ENCODE results near the gene ZNF366.

The ZNF366 gene, protein sequence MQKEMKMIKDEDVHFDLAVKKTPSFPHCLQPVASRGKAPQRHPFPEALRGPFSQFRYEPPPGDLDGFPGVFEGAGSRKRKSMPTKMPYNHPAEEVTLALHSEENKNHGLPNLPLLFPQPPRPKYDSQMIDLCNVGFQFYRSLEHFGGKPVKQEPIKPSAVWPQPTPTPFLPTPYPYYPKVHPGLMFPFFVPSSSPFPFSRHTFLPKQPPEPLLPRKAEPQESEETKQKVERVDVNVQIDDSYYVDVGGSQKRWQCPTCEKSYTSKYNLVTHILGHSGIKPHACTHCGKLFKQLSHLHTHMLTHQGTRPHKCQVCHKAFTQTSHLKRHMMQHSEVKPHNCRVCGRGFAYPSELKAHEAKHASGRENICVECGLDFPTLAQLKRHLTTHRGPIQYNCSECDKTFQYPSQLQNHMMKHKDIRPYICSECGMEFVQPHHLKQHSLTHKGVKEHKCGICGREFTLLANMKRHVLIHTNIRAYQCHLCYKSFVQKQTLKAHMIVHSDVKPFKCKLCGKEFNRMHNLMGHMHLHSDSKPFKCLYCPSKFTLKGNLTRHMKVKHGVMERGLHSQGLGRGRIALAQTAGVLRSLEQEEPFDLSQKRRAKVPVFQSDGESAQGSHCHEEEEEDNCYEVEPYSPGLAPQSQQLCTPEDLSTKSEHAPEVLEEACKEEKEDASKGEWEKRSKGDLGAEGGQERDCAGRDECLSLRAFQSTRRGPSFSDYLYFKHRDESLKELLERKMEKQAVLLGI
- total RNA-seq: 0 to 0.24 reads per million in 2 donors

DNA sequence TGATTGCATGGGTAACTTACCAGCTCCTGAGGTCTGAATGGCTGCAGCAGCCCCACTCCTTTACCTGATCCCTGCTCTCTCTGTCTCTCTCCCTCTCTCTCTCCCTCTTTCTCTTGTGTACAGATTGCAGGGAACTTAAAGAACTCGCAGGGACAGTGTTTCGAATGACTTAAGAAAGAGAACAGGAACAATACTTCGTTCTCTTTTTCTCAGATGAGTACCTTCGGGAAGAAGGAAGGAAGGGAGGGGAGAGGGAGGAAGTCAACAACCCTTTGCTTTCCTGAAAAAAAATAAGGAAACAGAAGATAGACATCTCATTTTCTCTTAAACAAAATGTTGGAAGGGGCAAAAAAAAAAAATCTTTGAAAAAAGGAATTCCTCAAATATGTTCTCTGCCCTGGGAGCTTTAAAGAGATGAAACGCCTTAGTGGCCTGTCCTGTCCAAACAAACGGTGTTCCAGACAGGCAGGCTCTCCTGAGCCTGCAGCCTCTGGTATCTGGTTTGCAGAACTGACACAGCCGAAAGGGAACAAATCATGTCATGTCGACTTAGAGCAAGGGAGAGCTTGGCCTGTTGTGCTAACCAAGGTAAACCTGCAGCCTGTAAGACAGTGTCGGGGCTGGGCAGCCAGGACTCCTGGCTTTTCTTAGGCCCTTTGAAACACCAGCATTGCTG, at the start of gene ZNF366:
TSS of gene ZNF366 (minus strand) at position 180 of the 676 bp plus-strand sequence. CDS start 45,914 bp downstream, outside the sequence.
- no peak for DNase-seq

DNA sequence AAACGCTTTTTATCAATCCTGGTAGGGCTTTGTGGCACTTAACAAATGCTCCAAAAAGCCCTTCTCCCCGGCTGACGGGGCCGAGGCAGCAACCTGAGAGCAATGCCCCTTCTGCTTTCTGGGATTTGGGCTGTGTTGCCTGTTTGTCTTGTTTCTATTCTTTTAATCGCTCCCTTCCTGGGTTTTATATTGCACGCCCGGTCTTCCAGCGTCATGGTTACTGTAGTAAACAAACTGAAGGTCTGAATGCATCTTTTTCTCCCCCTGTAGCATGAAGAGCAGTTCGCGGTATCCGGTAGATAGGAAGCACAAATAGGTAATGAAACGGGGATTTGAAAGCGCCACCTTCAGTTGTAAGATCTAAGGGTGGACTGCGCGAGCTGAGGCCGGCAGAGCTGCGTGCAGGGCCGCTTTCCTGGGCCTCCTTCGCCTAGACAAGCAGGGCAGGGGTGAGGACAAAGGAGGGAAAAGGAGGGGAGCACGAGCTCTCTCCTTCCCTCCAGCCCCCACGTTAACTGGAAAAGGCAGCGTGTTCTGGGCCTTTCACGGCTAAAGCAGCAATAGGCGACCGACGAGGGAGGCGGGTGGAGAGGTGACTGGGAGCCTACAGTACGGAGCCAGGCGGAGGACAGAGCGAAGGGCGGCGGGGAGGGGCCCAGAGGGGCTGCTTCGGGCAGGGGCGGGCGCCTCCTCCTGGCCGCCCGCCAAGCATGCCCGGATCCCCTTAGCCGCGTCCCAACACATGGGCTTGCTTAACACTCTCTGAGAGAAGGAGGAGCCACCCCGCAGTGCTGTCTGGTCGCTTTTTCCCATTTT, 49.3 kb upstream of the ZNF366 start:
- no peak for DNase-seq

DNA sequence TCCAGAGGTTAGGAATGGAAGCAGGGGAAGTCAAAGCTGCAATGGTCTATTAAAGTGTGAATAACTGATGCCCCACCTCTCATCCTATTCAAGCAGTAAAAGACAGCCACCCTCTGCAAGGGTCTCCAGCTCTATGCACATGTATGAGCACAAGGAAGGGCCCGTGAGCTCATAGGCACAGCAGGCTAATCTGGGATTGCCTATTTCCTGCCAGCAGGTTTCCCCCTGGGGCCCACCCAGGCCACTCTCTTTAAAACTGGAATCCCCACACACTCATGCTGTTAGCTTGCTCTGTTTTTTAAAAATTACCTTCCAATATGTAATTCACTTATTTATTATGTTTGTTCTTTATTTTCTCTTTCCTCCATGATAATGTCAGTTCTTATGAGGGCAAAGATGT, 48.7 kb upstream of the ZNF366 start:
- no peak for DNase-seq

DNA sequence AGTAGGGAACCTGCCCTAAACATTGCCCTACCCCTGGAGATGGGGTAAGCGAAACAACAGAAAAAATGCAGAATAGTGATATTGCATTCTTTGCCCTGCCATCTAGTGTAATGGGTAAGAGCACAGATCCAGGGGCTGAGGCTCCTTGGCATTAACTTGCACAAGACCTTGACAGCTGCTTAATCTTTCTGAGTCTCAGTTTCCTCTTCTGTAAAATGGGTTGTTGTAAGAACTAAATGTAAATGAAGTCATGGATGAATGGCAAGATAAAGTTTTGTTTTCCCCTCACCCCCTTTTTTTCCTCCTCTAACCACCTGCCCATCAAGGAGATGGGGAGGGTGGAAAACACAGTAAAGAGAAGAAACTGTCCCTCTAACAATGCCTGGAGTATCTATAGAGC, 47.7 kb upstream of the ZNF366 start:
- no peak for DNase-seq

DNA sequence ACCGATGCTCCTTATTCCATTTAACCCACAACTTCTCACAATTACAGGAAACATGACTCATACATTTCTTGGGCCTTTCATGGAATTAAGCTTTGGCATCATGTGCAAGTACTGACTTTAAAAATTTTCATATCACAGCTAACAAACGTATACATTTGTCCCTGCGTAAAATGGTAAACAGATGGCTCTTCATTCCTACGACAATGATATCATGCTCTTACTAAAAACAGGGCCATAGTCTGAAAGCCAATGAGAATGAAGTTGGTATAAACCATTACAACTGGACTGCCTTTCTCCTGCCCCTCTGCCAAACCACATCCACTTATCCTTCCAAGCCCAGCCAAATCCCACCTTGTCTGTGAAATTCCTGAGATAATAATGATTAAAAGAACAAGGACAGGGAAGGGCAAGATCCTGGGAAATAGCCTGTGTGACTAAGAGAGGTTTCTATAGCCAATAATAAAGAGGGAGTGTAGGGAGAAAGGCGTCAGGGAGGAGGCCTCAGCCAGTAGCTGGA, 44.9 kb upstream of the ZNF366 start:
- no peak for DNase-seq

DNA sequence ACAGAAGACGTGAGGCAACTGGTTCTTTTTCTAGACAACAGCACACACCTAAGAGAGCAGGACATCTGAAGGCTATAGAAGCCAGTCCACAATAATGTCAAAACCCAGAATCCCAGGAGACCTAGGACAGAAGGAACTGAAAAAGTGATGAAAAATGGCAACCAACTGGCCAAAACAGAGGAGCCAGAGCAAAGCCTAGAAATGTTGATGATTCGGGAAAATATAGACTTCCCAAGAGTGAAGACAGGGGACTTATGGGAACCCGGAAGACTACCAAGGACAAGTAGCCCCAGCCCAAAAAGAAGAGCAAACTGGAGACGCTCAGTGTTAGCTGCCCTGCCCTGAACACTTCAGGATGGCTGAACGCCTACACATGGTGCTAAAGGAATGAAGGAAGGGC, 43.4 kb upstream of the ZNF366 start:
- no peak for DNase-seq

DNA sequence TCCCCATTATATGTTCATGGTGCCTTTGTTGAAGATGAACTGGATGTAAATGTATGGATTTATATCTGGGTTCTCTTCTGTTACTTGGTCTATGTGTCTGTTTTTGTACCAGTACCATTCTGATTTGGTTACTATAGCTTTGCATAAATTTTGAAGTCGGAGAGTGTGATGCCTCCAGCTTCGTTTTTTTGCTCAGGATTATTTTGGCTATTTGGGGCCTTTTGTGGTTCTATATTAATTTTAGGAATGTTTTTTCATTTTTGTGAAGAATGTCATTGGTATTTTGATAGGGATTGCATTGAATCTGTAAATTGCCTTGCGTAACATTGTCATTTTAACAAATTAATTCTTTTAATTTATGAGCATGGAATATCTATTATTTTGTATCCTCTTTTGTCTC, 36.6 kb upstream of the ZNF366 start:
- no peak for DNase-seq

DNA sequence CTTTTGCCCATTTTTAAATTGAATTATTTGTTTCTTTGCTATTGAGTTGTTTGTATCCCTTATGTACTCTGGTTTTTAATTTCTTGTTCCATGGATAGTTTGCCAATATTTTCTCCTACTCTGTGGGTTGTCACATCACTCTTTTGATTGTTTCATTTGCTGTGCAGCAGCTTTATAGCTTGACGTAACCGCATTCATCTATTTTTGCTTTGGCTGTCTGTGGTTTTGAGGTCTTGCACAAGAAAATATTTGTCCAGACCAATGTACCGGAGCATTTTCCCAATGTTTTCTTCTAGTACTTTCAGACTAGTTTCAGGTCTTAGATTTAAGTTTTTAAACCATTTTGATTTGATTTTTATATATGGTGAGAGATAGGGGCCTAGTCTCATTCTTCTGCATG, 36.2 kb upstream of the ZNF366 start:
- no peak for DNase-seq

DNA sequence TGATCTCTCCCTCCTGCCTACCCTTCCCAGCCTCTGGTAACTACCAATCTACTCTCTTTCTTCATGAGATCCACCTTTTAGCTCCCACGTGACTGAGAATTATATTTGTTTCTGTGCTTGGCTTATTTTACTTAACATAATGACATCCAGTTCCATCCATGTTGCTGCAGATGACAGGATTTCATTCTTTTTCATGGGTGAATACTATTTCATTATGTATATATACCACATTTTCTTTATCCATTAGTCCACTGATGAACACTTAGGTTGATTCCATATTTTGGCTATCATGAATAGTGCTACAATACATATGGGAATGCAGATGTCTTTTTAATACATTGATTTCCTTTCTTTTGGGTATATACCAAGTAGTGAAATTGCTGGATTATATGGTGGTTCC, 35.5 kb upstream of the ZNF366 start:
- no peak for DNase-seq

DNA sequence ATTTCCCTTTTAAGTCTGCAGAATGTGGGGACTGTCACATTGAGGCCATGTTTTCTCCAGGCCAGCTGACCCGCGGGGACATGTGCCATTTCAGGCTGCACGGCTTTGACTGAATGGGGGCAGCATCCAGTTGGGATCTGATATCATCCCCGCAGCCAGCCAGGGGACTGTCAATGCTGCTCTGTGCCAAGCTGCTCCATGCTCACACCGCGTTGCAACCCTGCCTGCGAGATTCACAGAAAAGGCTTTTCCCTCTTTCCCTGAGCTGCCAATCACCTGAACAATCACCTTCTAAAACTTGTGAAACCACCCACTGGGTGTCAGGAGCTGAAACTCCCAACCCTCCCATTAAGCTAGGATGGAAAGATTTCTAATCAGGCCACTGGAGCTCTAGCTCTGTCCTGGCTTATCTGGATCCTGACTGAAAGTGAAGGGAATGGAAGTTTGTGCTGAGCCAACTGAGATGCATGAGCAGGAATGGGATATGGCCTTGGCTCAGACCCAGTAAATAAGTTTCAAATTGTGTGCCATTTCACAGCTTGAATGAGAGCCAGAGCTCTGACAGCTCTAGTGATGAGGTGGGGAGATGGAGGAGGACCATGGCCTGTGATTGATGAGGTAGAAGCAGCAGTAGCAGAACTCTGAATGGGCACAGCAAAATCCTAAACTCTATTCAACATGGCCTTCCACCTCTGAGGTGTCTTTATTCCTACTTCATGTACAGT, 34.5 kb upstream of the ZNF366 start:
- DNase-seq: no peak

DNA sequence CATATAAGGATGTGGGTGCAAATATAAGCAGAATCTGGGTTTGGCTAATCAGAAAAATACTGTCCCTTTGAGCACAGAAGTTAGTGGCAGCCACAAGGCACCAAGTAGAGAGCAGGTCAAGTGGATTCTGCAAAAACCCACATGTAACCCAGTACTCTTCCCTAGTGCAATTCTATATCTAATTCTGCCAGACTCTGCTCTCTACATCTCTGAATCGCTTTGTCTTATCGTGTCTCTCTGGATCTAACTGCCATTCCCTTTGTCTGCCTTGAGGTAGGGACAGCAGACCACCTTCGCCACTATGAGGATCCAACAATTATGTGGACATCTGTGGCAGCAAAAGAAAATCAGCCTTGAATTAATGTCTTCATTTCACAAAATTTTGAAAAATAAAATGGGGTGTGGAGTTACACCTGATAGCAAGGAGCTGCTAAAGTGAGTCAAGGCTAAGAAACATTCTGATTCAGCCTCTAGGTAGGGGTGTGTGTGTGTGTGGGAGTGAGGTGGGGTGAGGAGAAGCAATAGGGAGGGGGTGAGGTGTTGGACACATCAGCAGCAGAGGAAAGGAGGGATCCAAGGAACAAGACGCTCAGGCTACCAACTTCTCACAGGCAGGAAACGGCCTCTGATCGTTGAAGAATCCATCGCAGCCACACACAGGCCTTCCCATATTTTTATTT, 33.7 kb upstream of the ZNF366 start:
- DNase-seq: no peak

DNA sequence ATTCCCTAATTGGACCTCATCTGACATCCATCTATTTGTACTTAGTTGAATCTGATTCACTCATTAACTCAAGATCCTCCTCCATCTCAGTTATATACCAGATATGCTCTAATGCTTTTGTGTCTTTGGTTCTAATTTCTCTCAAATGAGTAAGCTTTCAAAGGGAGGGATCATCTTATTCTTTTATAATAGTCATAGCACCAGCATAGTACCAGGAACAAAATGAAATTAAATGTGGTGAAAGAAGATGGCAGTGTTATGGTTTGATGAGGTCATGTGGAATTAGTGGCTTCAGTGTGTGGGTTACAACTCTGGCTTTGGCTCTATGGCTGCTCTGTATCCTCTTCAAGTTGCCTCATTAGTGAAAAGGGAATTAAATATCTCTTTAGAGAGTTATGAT, 32.5 kb upstream of the ZNF366 start:
- no peak for DNase-seq

DNA sequence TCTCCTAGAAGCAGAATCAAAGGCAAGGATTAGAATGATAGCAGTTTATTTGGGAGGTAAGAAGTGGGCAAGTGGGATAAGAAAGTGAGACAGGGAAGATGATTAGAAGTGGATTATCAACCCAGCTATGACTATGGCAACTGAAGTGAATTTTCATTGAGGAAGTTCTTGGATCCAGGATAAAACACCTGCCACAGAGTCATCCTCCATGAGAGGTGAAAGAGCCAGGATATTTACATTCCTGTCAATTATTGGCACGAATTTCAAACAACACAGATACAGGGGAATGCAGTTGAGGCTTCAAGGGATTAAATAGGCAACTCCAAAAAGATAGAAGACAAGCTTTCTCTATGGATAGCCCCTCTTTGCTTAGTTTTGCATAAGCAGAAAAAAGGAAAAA, 31.8 kb upstream of the ZNF366 start:
- DNase-seq: no peak

DNA sequence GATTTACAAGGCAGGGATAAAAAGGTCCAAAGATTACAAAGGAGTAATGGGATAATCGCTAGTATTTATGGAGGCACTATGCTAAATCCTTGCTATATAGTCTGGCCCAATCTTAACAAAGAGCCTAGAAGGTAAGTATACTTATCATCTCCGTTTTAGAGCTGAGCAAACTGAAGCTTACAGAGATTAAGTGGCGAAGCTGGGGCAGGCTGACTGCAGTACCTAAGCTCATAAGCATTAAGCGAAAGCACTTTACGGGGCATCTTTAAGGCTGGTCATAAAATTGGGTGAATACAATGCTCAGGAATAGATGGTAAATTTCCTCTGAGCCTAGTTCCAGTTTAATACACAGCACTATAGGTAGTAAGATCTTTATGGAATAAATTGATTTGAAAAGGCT, 30.0 kb upstream of the ZNF366 start:
- no peak for DNase-seq

DNA sequence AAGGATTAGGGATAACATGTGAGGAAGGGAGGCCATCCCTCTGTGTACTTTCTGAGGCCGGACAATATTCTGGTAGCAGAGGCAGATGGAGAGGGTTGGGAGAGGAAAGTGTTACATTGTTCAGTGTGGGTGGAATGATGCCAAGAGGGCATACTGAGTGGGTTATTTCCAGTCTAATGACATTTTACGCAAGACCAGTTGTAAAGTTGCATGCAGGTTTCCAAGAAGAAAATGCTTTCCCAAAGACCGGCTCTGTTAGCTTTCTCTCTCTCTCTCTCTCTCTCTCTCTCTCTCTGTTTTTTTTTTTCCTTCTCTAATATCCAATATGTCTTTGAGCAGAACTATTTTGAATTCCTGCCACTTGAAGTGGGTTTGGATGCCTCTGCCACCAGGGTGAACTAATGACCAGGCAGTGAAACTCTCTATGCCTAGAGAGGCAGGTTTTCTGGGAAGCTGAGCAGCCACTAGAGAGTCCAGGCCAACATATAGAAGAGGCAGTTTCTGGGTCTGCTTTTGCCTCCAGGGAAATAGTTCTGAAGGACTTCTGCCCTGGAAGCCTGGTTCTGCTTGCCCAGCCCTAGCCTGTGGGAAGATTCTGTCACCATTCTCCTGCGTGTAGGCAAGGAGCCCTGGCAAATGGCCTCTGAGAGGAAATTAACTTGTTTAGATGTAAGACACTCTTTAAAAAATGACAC, 24.4 kb upstream of the ZNF366 start:
- no peak for DNase-seq

DNA sequence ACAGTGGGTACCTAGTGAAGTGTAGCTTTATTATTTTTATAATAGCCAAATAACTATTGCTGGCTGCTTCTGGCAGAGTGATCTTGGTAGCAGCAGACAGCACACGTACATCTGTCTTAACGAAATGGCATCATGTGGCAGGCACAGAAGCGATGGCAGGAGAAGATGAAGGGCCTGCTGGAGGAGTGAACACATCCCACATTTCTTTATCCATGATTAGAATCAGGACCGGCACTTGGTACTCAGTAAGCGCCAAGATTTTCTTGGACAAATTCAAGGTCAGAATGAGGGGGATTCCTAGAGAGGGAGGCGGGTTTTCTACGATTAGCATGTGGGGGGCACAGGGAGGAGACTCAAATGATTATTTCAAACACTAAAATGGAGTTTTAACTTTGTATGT, 23.0 kb upstream of the ZNF366 start:
- DNase-seq: no peak

DNA sequence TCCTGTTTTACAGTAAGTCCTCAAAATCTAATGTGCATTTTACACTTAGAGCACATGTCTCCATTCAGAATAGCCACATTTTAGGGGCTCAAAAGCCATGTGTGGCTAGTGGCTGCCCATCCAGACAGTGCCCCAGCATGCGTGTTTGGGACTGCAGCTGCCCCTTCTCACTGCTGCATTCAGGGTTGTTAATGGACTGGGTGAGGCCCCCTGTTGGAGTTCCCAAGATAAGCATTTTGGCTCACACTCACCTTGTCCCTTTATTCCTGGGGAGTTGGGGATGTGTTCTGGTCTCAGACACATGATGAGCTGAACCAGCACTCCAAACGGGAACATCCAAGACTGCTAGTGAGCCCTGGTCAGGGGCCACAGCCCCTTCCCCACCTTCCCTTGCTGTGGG, 22.2 kb upstream of the ZNF366 start:
- DNase-seq: no peak

DNA sequence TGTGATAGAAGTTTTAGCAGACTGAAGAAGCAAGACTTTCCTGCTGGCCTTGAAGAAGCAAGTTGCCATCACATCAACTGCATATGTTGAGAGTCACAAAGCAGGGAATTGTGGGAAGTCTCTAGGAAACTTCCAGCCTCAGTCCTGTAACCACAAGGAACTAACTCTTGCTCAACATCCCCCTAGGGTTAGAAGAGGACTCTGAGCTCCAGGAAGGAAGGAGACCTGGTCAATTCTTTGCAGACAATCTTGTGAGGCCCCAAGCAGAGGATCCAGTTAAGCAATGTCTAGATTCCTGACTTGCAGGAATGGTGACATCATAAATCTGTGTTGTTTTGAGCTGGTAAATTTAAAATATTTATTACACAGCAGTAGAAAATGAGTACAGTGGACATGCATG, 18.6 kb upstream of the ZNF366 start:
- DNase-seq: no peak

DNA sequence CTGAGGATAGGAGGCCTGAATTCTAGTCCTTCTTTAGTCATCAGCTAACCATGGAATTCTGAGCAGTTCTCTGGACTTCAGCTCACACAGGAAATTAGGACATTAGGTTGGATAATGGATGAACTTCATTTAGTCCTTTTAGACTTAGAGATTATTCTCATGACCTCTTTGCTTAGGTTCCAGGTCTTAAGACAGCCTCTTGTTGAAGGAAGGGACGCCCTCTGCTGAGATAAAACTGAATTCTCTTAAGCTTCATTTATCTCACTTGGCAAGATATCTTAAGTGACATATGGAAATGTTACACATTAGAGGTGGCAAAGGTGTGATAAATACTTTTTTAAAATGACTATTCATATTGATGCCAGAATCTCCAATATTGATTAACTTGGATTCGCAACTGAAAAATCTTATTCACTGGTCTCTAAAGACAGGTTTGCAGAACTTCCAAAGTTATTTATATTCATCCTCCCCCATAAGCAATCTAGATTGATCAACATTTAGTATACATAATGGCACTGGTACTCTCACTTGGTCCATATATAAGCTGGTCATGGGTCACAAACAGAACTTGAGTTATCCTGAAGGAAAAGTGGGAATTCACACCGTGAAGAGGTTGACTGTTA, 16.9 kb upstream of the ZNF366 start:
- no peak for DNase-seq

DNA sequence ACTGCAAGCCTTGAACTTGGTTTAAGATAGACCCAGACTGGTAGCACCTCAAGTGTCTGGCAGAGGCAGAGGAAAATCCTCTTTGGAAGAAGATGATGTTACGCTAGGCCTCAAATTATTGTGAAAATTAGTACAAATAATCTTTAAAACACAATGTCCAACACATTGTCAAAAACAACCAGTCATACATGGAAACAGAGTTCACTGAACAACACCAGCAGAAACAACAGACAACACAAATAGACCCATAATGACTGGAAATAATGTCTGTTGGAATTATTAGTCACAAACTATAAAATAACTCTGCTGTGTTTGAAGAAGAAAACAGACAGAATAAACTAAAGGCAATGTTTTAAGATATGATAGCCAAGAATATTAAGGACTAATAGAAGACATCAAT, 15.4 kb upstream of the ZNF366 start:
- no peak for DNase-seq

Measured in T-helper 9 cell (primary cell).